CD14-positive monocyte (primary cell): ENCODE results near the gene VCX3B. TPM values are rescaled to one million over a fixed set of nuclear protein-coding genes. Genes with fewer than 3 reads are reported as not detected.

Experiments
- DNase-seq, 3 donors: peaks; one replicate each; pipeline ENCODE4 v3.0.0-alpha.2; 2011 to 2022
- H2AFZ ChIP-seq: 2 replicates; pipeline ENCODE4 v1.6.0; 2012; ENCODE audit warnings: mild to moderate bottlenecking, low read depth, low read length, inconsistent platforms; ENCODE audit not compliant: insufficient read depth, poor library complexity, severe bottlenecking
- H3K27ac ChIP-seq, 2 donors: 1 replicate in 1 of 2; 2 replicates in 1 of 2; pipeline ENCODE4 v1.5.1; 2012 to 2013; ENCODE audit warnings: low read length in 2 of 2, control low read depth in 1 of 2, inconsistent platforms in 1 of 2, low read depth in 1 of 2, mild to moderate bottlenecking in 1 of 2
- H3K27me3 ChIP-seq, 2 donors: one replicate each; pipeline versions ENCODE4 v1.6.0 to v1.6.1; 2011 to 2013; ENCODE audit warnings: low read length in 2 of 2; ENCODE audit not compliant: control insufficient read depth in 2 of 2, insufficient read depth in 2 of 2
- H3K36me3 ChIP-seq, 2 donors: replicated peaks in 1 of 2; 1 replicate in 1 of 2; 2 replicates in 1 of 2; pipeline versions ENCODE4 v1.5.1 to v1.6.1; 2012 to 2013; ENCODE audit warnings: low read length in 2 of 2, control low read depth in 1 of 2, inconsistent platforms in 1 of 2, mild to moderate bottlenecking in 1 of 2; ENCODE audit not compliant: insufficient read depth in 2 of 2, control insufficient read depth in 1 of 2
- H3K4me1 ChIP-seq, 2 donors: 1 replicate in 1 of 2; 2 replicates in 1 of 2; pipeline versions ENCODE4 v1.5.1 to v1.6.1; 2012 to 2013; ENCODE audit warnings: low read length in 2 of 2, control low read depth in 1 of 2, inconsistent platforms in 1 of 2, mild to moderate bottlenecking in 1 of 2, moderate library complexity in 1 of 2; ENCODE audit not compliant: insufficient read depth in 2 of 2, control insufficient read depth in 1 of 2
- H3K4me2 ChIP-seq: replicated peaks from 2 replicates; pipeline ENCODE3; 2012; ENCODE audit warnings: low read length, moderate library complexity, mild to moderate bottlenecking; ENCODE audit not compliant: poor library complexity, severe bottlenecking; ENCODE audit errors: extremely low read depth
- H3K4me3 ChIP-seq, 3 experiments: fragments of 200-600 bp in 1 of 3; sonication (generic) in 1 of 3; replicated peaks in 1 of 3; 1 replicate in 2 of 3; 2 replicates in 1 of 3; pipeline ENCODE4 v1.5.1; 2011 to 2013; ENCODE audit warnings: low read length in 3 of 3, mild to moderate bottlenecking in 3 of 3, control low read depth in 2 of 3, low read depth in 2 of 3, inconsistent platforms in 1 of 3, moderate library complexity in 1 of 3
- H3K79me2 ChIP-seq: 2 replicates; pipeline ENCODE4 v1.6.0; 2012; ENCODE audit warnings: mild to moderate bottlenecking, control low read depth, inconsistent platforms, low read length, moderate library complexity; ENCODE audit not compliant: insufficient read depth
- H3K9ac ChIP-seq: 2 replicates; pipeline ENCODE4 v1.6.0; 2017; ENCODE audit warnings: low read length, mild to moderate bottlenecking; ENCODE audit not compliant: insufficient read depth, poor library complexity, severe bottlenecking
- H3K9me3 ChIP-seq, 2 donors: replicated peaks in 1 of 2; 1 replicate in 1 of 2; 2 replicates in 1 of 2; pipeline versions ENCODE4 v1.5.1 to v1.6.1; 2012 to 2013; ENCODE audit warnings: low read length in 2 of 2, control low read depth in 1 of 2; ENCODE audit not compliant: control insufficient read depth in 1 of 2, insufficient read depth in 1 of 2
- H4K20me1 ChIP-seq: 2 replicates; pipeline ENCODE4 v1.6.0; 2012; ENCODE audit warnings: mild to moderate bottlenecking, low read length, control low read depth, moderate library complexity; ENCODE audit not compliant: insufficient read depth
- H3K27ac Mint-ChIP-seq, 7 donors: one replicate each; pipeline ENCODE4 v1.8.0; 2020; ENCODE audit warnings: mild to moderate bottlenecking in 7 of 7, mixed read lengths in 7 of 7, moderate library complexity in 6 of 7, inconsistent platforms in 2 of 7
- H3K27me3 Mint-ChIP-seq, 3 donors: one replicate each; pipeline ENCODE4 v1.8.0; 2021 to 2022; ENCODE audit warnings: low read depth in 3 of 3, mild to moderate bottlenecking in 3 of 3, mixed read lengths in 3 of 3, moderate library complexity in 3 of 3, inconsistent platforms in 1 of 3
- H3K36me3 Mint-ChIP-seq, 2 donors: one replicate each; pipeline ENCODE4 v1.8.0; 2020; ENCODE audit warnings: mixed read lengths in 2 of 2, inconsistent platforms in 1 of 2, mild to moderate bottlenecking in 1 of 2
- H3K4me1 Mint-ChIP-seq: one replicate; pipeline ENCODE4 v1.8.0; 2020; ENCODE audit warnings: mild to moderate bottlenecking, mixed read lengths
- H3K4me3 Mint-ChIP-seq, 2 donors: one replicate each; pipeline ENCODE4 v1.8.0; 2020; ENCODE audit warnings: mild to moderate bottlenecking in 2 of 2, mixed read lengths in 2 of 2, moderate library complexity in 1 of 2
- H3K9me3 Mint-ChIP-seq, 7 donors: one replicate each; pipeline ENCODE4 v1.8.0; 2020 to 2022; ENCODE audit warnings: mixed read lengths in 7 of 7, mild to moderate bottlenecking in 6 of 7, moderate library complexity in 6 of 7, inconsistent platforms in 2 of 7
- CTCF ChIP-seq: fragments of 200-600 bp; IDR thresholded peaks from one replicate; pipeline ENCODE4 v1.8.0; 2022; ENCODE audit warnings: antibody characterized with exemption, mild to moderate bottlenecking
- WGBS: methylation state at CpG from one replicate; pipeline ENCODE4 v1.1.5; 2013; ENCODE audit warnings: missing lambda C conversion rate; ENCODE audit not compliant: insufficient coverage; 5-methylcytosine and 5-hydroxymethylcytosine counted together
- intact Hi-C, 2 donors: fragments of 100-400 bp; cut with micrococcal nuclease; formaldehyde crosslinking; loops; one replicate each; pipeline versions ENCODE4 v1.15.0 to v1.15.1; 2023
- polyA plus RNA-seq, 3 donors: library from polyadenylated mRNA; depleted of rRNA in 1 of 3; unstranded in 2 of 3; stranded (reverse) in 1 of 3; fragments of 300-500 nt in 2 of 3; fragments of >200 nt in 1 of 3; fragmentation: Illumina TruSeq in 2 of 3; gene quantifications; 1 replicate in 2 of 3; 2 replicates in 1 of 3; pipeline ENCODE4 v1.2.3, GENCODE V29; 2012 to 2021

VCX3B gene
- polyA plus RNA-seq, 3 donors = not detected

DNA sequence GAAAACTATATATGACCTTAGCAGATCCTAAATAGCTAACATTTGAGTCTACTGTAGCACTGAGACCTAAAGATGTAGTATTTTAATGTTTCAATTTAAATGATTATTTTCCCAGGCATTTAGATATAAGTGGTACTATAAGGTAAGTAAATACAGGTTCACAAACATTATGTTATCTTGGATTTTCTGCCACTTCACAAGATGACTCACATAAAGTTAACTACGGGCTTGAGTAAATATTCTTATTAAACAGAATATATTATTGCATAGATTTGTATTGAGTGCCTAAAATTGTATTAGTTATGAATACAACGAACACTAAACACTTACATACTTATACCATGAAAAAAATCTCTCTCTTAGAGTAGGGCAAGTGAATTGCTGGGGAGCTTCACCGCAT lies 34.2 kb upstream of the VCX3B start:
- H3K4me3 Mint-ChIP-seq = no peak overlapping the region
- WGBS = no CpG with 5 or more reads among the region's 3 CpGs
- no peaks in the 10 kb centered on the region for H3K36me3 ChIP-seq
- H3K79me2 ChIP-seq = no peaks in the 10 kb centered on the region
- peaks cover 0 to 1% (median 0%) of the 10 kb centered on the region in 3 donors for H3K27me3 Mint-ChIP-seq
- no peak for DNase-seq
- no peak overlapping the region for H3K27ac ChIP-seq
- intact Hi-C loops = no loop called here
- H3K9me3 ChIP-seq = no peaks in the 10 kb centered on the region
- H3K36me3 Mint-ChIP-seq = no peaks in the 10 kb centered on the region
- TF ChIP-seq CTCF = no peak
- H3K27me3 ChIP-seq = no peaks in the 10 kb centered on the region
- H3K4me3 ChIP-seq = no peak overlapping the region
- peaks cover 0 to 4% (median 0%) of the 10 kb centered on the region in 7 donors for H3K9me3 Mint-ChIP-seq
- H2AFZ ChIP-seq = no peak overlapping the region
- no peak overlapping the region for H3K27ac Mint-ChIP-seq
- no peaks in the 10 kb centered on the region for H3K4me1 Mint-ChIP-seq
- H3K4me1 ChIP-seq = no peaks in the 10 kb centered on the region
- H3K9ac ChIP-seq = no peak overlapping the region
- H3K4me2 ChIP-seq = no peak overlapping the region
- no peaks in the 10 kb centered on the region for H4K20me1 ChIP-seq

GRCh38 chrX:8432396-8432795 lies 32.2 kb upstream of the VCX3B start:
- Mint-ChIP-seq H3K9me3 (peaks cover 0 to 5% (median 0%) of the 10 kb centered on the region in 7 donors), H3K4me1 (no peaks in the 10 kb centered on the region), H3K27ac (no peak overlapping the region), H3K4me3 (no peak overlapping the region), H3K27me3 (peaks cover 0 to 1% (median 0%) of the 10 kb centered on the region in 3 donors), H3K36me3 (no peaks in the 10 kb centered on the region)
- no peaks in the 10 kb centered on the region for H3K36me3 ChIP-seq
- no peak overlapping the region for H3K4me3 ChIP-seq
- H3K9ac ChIP-seq = no peak overlapping the region
- TF ChIP-seq CTCF = no peak
- no peak overlapping the region for H2AFZ ChIP-seq
- DNase-seq = no peak
- no peaks in the 10 kb centered on the region for H3K79me2 ChIP-seq
- no peaks in the 10 kb centered on the region for H4K20me1 ChIP-seq
- no peak overlapping the region for H3K27ac ChIP-seq
- H3K4me2 ChIP-seq = no peak overlapping the region
- no peaks in the 10 kb centered on the region for H3K4me1 ChIP-seq
- no peaks in the 10 kb centered on the region for H3K9me3 ChIP-seq
- no CpG with 5 or more reads among the region's 3 CpGs for WGBS
- intact Hi-C loops = no loop called here
- no peaks in the 10 kb centered on the region for H3K27me3 ChIP-seq
